ENCODE results near the gene ZNF223.

Gene ZNF223

GRCh38 chr19:44051650-44052402 lies at the start of gene ZNF223:
TSS of gene ZNF223 (plus strand) at chr19:44052036. CDS start at chr19:44055177, 3,141 bp downstream.
- H3K9me3 ChIP-seq (replicated peaks in 1 of 11) = peaks cover 15 to 50% (median 27%) of the 10 kb centered on the region in 11 experiments; a peak in 20 of 22 replicates
- no peak for TF ChIP-seq Cebpa-rat (IDR thresholded peaks at IDR 0.05)
- peaks cover 0 to 11% (median 7%) of the 10 kb centered on the region in 10 experiments; a peak in 11 of 20 replicates for H3K4me1 ChIP-seq
- peak within 1 kb of the TSS; percentile 68 to 90 (median 74) for H3K4me3 ChIP-seq
- H3K27me3 ChIP-seq = no peaks in the 10 kb centered on the region; a peak in 1 of 22 replicates
- H4K20me1 ChIP-seq = no peaks in the 10 kb centered on the region
- peaks cover 15 to 30% (median 17%) of the 10 kb centered on the region in 11 experiments; a peak in 20 of 22 replicates for H3K36me3 ChIP-seq
- H3K9ac ChIP-seq = peak within 1 kb of the TSS; percentile 66 to 84 (median 76)
- peak within 1 kb of the TSS in 10 of 11 experiments; percentile 10 to 75 (median 60); a peak in 16 of 22 replicates for H3K27ac ChIP-seq
- H3K4me2 ChIP-seq = peak within 1 kb of the TSS; percentile 63 to 95 (median 78)

DNA sequence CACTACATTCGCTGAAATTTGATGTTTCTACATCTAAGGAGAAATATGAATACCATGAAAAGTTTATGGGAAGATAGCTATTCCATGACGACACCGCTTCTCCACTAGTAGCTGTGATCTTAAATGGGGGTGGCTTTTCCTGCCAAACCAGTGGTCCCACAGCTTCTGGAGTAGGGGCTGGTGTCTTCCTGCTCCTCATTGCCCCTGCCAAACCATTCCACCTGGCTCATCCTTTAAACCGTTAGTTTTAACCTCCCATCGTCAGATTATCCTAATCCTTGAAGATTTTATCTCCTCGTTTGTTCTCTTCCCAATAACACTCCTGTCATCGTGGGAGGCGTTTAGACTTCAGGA lies 49.6 kb upstream of the ZNF223 start:
- no peaks in the 10 kb centered on the region for H4K20me1 ChIP-seq
- peak overlapping the region; percentile 66 to 93 (median 80) for H3K27ac ChIP-seq
- H3K9me3 ChIP-seq (replicated peaks in 1 of 11) = peaks cover 25 to 39% (median 26%) of the 10 kb centered on the region in 11 experiments
- no peak for TF ChIP-seq Cebpa-rat (IDR thresholded peaks at IDR 0.05)
- H3K36me3 ChIP-seq = peaks cover 20 to 34% (median 24%) of the 10 kb centered on the region in 11 experiments
- peaks cover 14 to 28% (median 17%) of the 10 kb centered on the region in 10 experiments for H3K4me1 ChIP-seq
- no peaks in the 10 kb centered on the region for H3K27me3 ChIP-seq
- H3K4me3 ChIP-seq = peak overlapping the region; percentile 75 to 99 (median 88)
- H3K9ac ChIP-seq = peak overlapping the region; percentile 78 to 90 (median 82)
- peak overlapping the region; percentile 75 to 96 (median 88) for H3K4me2 ChIP-seq

DNA sequence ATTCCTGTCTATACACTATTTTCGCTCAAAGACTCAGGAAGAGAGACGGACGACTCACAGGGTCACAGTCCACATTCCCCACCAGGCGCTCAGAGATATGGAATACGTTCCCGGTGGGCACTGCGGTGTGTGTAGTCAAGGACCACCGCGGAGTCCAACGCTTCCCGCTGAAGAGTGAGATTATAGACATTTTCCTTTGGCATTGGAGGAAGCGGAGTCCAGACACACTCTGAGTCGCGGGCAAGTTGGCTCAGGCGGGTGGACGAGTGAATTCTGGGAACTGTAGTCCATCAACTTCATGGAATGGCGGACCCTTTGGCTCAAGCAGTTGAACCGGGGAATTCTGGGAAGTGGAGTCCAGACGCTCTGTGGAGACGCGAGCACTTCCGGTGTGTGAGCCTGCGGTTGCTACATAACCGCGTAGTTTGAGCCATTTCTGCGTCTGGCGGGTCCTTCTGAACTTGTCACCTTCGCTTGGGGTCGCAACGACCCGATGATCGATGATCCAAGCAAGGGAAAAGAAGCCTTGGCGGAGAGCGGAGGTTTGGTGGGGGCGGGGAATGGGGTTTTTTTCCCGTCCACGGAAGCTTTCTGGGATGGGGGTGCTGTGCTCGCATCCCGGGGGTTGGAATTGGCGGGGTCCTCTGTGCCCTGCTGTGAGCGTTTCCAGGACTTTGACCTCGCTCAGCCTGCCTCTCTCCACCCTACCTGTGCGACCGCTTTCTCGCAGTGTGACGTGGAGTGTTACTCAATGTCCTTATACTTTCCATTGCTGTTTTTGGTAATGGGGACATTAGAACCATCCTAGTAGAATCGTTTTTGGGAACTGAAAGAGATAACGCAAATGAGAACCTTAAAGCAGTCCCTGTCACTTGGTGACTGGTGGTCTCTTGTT lies 49.0 kb upstream of the ZNF223 start, which contains the start of gene ZNF230:
TSS of gene ZNF230 (plus strand) at position 392 of the 895 bp plus-strand sequence. CDS start 4,122 bp downstream, outside the sequence.
- TF ChIP-seq Cebpa-rat (IDR thresholded peaks at IDR 0.05) = peak in 2 of 11 experiments; percentile 53 to 54; a peak in 4 of 22 replicates
- Histone ChIP-seq H3K9ac (peak within 1 kb of the TSS; percentile 78 to 90 (median 82)), H3K27me3 (no peaks in the 10 kb centered on the region; a peak in 1 of 22 replicates), H4K20me1 (no peaks in the 10 kb centered on the region), H3K36me3 (peaks cover 21 to 34% (median 27%) of the 10 kb centered on the region in 11 experiments), H3K4me3 (peak within 1 kb of the TSS; percentile 75 to 99 (median 88)), H3K4me2 (peak within 1 kb of the TSS; percentile 75 to 96 (median 89)), H3K9me3 (replicated peaks in 1 of 11) (peaks cover 31 to 46% (median 32%) of the 10 kb centered on the region in 11 experiments), H3K4me1 (peaks cover 14 to 28% (median 17%) of the 10 kb centered on the region in 10 experiments), H3K27ac (peak within 1 kb of the TSS; percentile 66 to 93 (median 80))

DNA sequence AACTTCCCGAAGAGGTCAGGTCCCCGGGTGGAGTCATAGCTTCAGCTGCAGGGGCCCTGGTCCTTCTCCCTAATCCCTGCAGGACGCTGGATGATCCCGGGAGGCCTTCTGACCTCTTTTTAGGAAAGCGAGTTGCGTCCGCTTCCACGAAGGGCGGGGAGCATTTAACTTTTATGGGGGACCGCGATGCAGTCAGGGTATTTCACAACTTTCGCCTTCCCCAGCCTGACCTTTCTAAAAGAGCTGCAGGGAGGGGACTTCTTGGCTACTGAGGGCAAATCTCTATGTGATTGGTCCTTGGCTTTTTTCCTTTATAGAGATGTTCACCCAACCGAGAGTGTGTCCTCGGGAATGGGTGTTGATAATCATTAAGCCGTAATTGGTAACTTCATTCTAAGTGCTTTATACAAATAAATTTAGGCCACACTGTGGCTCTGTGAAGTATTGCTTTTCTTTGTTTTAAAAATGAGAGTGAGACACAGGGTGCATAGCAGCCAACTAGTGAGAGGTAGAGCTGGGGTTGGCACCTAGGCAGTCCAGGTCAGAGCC lies 48.3 kb upstream of the ZNF223 start:
- Histone ChIP-seq H3K36me3 (peaks cover 28 to 39% (median 33%) of the 10 kb centered on the region in 11 experiments), H3K4me3 (peak overlapping the region; percentile 75 to 99 (median 88)), H4K20me1 (no peaks in the 10 kb centered on the region), H3K9me3 (replicated peaks in 1 of 11) (peaks cover 38 to 53% (median 40%) of the 10 kb centered on the region in 11 experiments), H3K27ac (peak overlapping the region; percentile 36 to 93 (median 80); a peak in 21 of 22 replicates), H3K27me3 (no peaks in the 10 kb centered on the region; a peak in 1 of 22 replicates), H3K4me2 (peak overlapping the region; percentile 75 to 93 (median 87)), H3K4me1 (peaks cover 14 to 28% (median 17%) of the 10 kb centered on the region in 10 experiments), H3K9ac (peak overlapping the region; percentile 78 to 90 (median 82))
- peak in 7 of 11 experiments; percentile 16 to 77 (median 39); a peak in 8 of 22 replicates for TF ChIP-seq Cebpa-rat (IDR thresholded peaks at IDR 0.05)

DNA sequence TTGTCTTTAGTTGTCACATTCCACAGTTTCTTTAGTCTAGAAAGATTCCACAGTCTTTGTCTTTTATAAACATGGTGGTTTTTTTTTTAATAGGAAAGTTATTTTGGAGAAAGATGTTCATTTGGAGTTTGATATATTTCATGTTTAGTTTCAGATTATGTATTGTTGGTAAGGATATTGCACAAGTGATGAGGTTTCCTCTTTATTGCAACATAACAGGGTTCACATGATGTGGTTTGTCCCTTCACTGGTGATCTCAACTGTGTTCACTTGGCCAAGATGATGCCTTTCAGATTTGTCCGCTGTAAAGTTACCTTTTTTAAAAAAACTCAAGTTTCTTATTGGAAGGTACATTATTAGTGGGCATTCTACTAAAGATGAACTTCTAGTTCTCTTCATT lies 45.9 kb upstream of the ZNF223 start:
- Histone ChIP-seq H3K4me3 (peak overlapping the region in 2 of 10 experiments; percentile 13 to 23; a peak in 3 of 20 replicates), H3K36me3 (peaks cover 53 to 63% (median 58%) of the 10 kb centered on the region in 11 experiments), H3K27ac (peak overlapping the region in 6 of 11 experiments; percentile 27 to 55 (median 48); a peak in 10 of 22 replicates), H3K27me3 (peaks cover 0 to 4% (median 0%) of the 10 kb centered on the region in 11 experiments; a peak in 1 of 22 replicates), H3K4me1 (peaks cover 14 to 28% (median 17%) of the 10 kb centered on the region in 10 experiments), H3K9ac (no peak overlapping the region), H3K9me3 (replicated peaks in 1 of 11) (peaks cover 59 to 75% (median 64%) of the 10 kb centered on the region in 11 experiments), H4K20me1 (no peaks in the 10 kb centered on the region), H3K4me2 (peak overlapping the region in 6 of 11 experiments; percentile 4 to 50 (median 28); a peak in 6 of 22 replicates)
- peak in 2 of 11 experiments; percentile 64 to 66; a peak in 4 of 22 replicates for TF ChIP-seq Cebpa-rat (IDR thresholded peaks at IDR 0.05)

- Histone ChIP-seq H3K9ac (no peak overlapping the region), H3K36me3 (peaks cover 68 to 78% (median 73%) of the 10 kb centered on the region in 11 experiments), H3K4me2 (no peak overlapping the region), H3K27ac (no peak overlapping the region), H3K27me3 (peaks cover 0 to 4% (median 0%) of the 10 kb centered on the region in 11 experiments; a peak in 1 of 22 replicates), H3K4me3 (peak overlapping the region in 6 of 10 experiments; percentile 4 to 41 (median 12); a peak in 4 of 20 replicates), H3K4me1 (peaks cover 7 to 22% (median 10%) of the 10 kb centered on the region in 10 experiments; a peak in 19 of 20 replicates), H4K20me1 (no peaks in the 10 kb centered on the region), H3K9me3 (replicated peaks in 1 of 11) (peaks cover 74 to 82% (median 79%) of the 10 kb centered on the region in 11 experiments)
- peak in 4 of 11 experiments; percentile 37 to 71 (median 50); a peak in 6 of 22 replicates for TF ChIP-seq Cebpa-rat (IDR thresholded peaks at IDR 0.05)
Measured at GRCh38 chr19:44007473-44007872, 44.4 kb upstream of the ZNF223 start.

DNA sequence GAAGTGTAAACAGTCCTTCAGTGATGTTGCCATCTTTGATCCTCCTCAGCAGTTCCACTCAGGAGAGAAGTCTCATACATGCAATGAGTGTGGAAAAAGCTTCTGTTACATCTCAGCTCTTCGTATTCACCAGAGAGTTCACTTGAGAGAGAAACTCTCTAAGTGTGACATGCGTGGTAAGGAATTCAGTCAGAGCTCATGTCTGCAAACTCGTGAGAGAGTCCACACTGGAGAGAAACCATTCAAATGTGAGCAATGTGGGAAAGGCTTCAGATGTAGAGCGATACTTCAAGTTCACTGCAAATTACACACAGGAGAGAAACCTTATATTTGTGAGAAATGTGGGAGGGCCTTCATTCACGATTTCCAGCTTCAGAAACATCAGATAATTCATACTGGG lies 41.4 kb upstream of the ZNF223 start:
- Histone ChIP-seq H3K36me3 (peaks cover 77 to 94% (median 83%) of the 10 kb centered on the region in 11 experiments), H3K9me3 (replicated peaks in 1 of 11) (peaks cover 100% of the 10 kb centered on the region in 11 experiments), H3K4me1 (peaks cover 0 to 9% (median 3%) of the 10 kb centered on the region in 10 experiments; a peak in 9 of 20 replicates), H3K9ac (no peak overlapping the region), H3K4me2 (no peak overlapping the region), H3K4me3 (peak overlapping the region; percentile 8 to 51 (median 32); a peak in 15 of 20 replicates), H3K27ac (no peak overlapping the region), H4K20me1 (no peaks in the 10 kb centered on the region), H3K27me3 (peaks cover 0 to 4% (median 0%) of the 10 kb centered on the region in 11 experiments; a peak in 1 of 22 replicates)
- no peak for TF ChIP-seq Cebpa-rat (IDR thresholded peaks at IDR 0.05)

Data from BLaER1 treated with 17β-estradiol and CSF1 and Interleukin-3, amounts not matched to agents 10 nM and 100 nM (cell line).